CD4-positive, alpha-beta T cell (primary cell): ENCODE measurements around the gene SNCG. TPM values are rescaled to one million over a fixed set of nuclear protein-coding genes. Genes with fewer than 3 reads are reported as not detected.

Source experiments
- ATAC-seq: fragments of 200-7000 bp; cut with Tn5 transposase; one replicate; pipeline ENCODE4 v1.10.0; 2022; ENCODE audit warnings: mild to moderate bottlenecking; ENCODE audit not compliant: poor library complexity
- CTCF ChIA-PET: fragments of 350-600 bp; sonication (Branson Sonifier 250); formaldehyde crosslinking; loops from one replicate; lab custom pipeline; 2021; ENCODE audit warnings: antibody characterized with exemption, inconsistent platforms; lab: Charles Lee
- POLR2A ChIA-PET: fragments of 350-600 bp; sonication (Branson Sonifier 250); formaldehyde crosslinking; loops from one replicate; lab custom pipeline; 2021; ENCODE audit warnings: antibody characterized with exemption, inconsistent platforms; lab: Charles Lee
- DNase-seq, 14 experiments: peaks; one replicate each; pipeline ENCODE4 v3.0.0-alpha.2; 2013 to 2020; ENCODE audit warnings: mixed read lengths in 2 of 14
- H3K27ac ChIP-seq, 2 donors: one replicate each; pipeline versions ENCODE4 v1.5.1 to v1.7.0; 2013; ENCODE audit warnings: low read length in 2 of 2, low read depth in 1 of 2, mild to moderate bottlenecking in 1 of 2
- H3K27me3 ChIP-seq, 2 experiments: 1 replicate in 1 of 2; 2 replicates in 1 of 2; pipeline versions ENCODE4 v1.6.1 to v1.7.0; 2013; ENCODE audit warnings: low read length in 2 of 2, control low read depth in 1 of 2, mild to moderate bottlenecking in 1 of 2, moderate library complexity in 1 of 2; ENCODE audit not compliant: insufficient read depth in 2 of 2, control insufficient read depth in 1 of 2
- H3K36me3 ChIP-seq: one replicate; pipeline ENCODE4 v1.6.1; 2013; ENCODE audit warnings: low read length, control low read depth; ENCODE audit not compliant: insufficient read depth
- H3K4me1 ChIP-seq: one replicate; pipeline ENCODE4 v1.6.1; 2013; ENCODE audit warnings: low read length, control low read depth; ENCODE audit not compliant: insufficient read depth
- H3K4me3 ChIP-seq: one replicate; pipeline ENCODE4 v1.5.1; 2013; ENCODE audit warnings: mild to moderate bottlenecking, low read length, moderate library complexity
- H3K9me3 ChIP-seq, 2 experiments: 1 replicate in 1 of 2; 2 replicates in 1 of 2; pipeline versions ENCODE4 v1.6.1 to v1.7.0; 2013; ENCODE audit warnings: low read length in 2 of 2, mild to moderate bottlenecking in 2 of 2, control low read depth in 1 of 2, moderate library complexity in 1 of 2; ENCODE audit not compliant: control insufficient read depth in 1 of 2, insufficient read depth in 1 of 2
- H3K27ac Mint-ChIP-seq: one replicate; pipeline ENCODE4 v1.8.0; 2020; ENCODE audit warnings: mixed read lengths
- H3K27me3 Mint-ChIP-seq: one replicate; pipeline ENCODE4 v1.8.0; 2021; ENCODE audit warnings: mixed read lengths
- H3K36me3 Mint-ChIP-seq: one replicate; pipeline ENCODE4 v1.8.0; 2021; ENCODE audit warnings: low read depth, mixed read lengths
- H3K4me1 Mint-ChIP-seq: one replicate; pipeline ENCODE4 v1.8.0; 2021; ENCODE audit warnings: low read depth, mixed read lengths
- H3K4me3 Mint-ChIP-seq: one replicate; pipeline ENCODE4 v1.8.0; 2020; ENCODE audit warnings: mild to moderate bottlenecking, mixed read lengths
- H3K9me3 Mint-ChIP-seq: one replicate; pipeline ENCODE4 v1.8.0; 2020; ENCODE audit warnings: mixed read lengths
- CTCF ChIP-seq: fragments of 200-600 bp; IDR thresholded peaks from one replicate; pipeline ENCODE4 v1.8.0; 2022; ENCODE audit warnings: antibody characterized with exemption, mild to moderate bottlenecking
- intact Hi-C, 2 experiments: fragments of 100-400 bp; cut with DNase I in 1 of 2; cut with micrococcal nuclease in 1 of 2; formaldehyde crosslinking; loops; one replicate each; pipeline versions ENCODE4 v1.15.1 to v1.9.0; 2023 to 2025; cut with DNase I, micrococcal nuclease
- total RNA-seq, 174 experiments: library from RNA in 2 of 174; stranded (reverse) in 2 of 174; gene quantifications; one replicate each; pipeline ENCODE4 v1.2.3 and lab custom pipeline; 2021 to 2026

Gene SNCG
- total RNA-seq, 2 experiments from 2014 or later, result not detected

GRCh38 chr10:86964847-86965190 is 6.4 kb downstream of the SNCG start:
- ChIA-PET CTCF (no interaction called here), POLR2A (no interaction called here)
- Mint-ChIP-seq H3K9me3 (no peaks in the 10 kb centered on the region), H3K4me1 (peaks cover 26% of the 10 kb centered on the region), H3K36me3 (no peaks in the 10 kb centered on the region), H3K4me3 (no peak overlapping the region), H3K27me3 (peaks cover 3% of the 10 kb centered on the region), H3K27ac (no peak overlapping the region)
- TF ChIP-seq CTCF, result no peak
- H3K4me1 ChIP-seq, result peaks cover 60% of the 10 kb centered on the region
- DNase-seq (no peak), ATAC-seq (no peak)
- no peak overlapping the region for H3K4me3 ChIP-seq
- no peaks in the 10 kb centered on the region for H3K9me3 ChIP-seq
- no peaks in the 10 kb centered on the region for H3K27me3 ChIP-seq
- H3K27ac ChIP-seq, result no peak overlapping the region
- no peaks in the 10 kb centered on the region for H3K36me3 ChIP-seq
- intact Hi-C loops, result loop anchor here (10.0 kb wide), 2 partner anchors 280 to 560 kb away; no protein-coding TSS in a partner anchor

GRCh38 chr10:86965986-86966654 is 7.7 kb downstream of the SNCG start:
- Mint-ChIP-seq H3K27ac (peak overlapping the region; percentile 59), H3K4me3 (peak overlapping the region; percentile 69), H3K36me3 (no peaks in the 10 kb centered on the region), H3K27me3 (no peaks in the 10 kb centered on the region), H3K9me3 (no peaks in the 10 kb centered on the region), H3K4me1 (peaks cover 34% of the 10 kb centered on the region)
- H3K27ac ChIP-seq, result no peak overlapping the region
- H3K9me3 ChIP-seq, result no peaks in the 10 kb centered on the region
- peak; percentile 9 for ATAC-seq
- H3K27me3 ChIP-seq, result no peaks in the 10 kb centered on the region
- ChIA-PET POLR2A (interaction anchor here (0.8 to 1.6 kb wide), 7 partner anchors 9 to 566 kb away, joined by 3 to 6 read pairs (median 3); partner anchors contain the start of genes GLUD1, MMRN2 and SHLD2), CTCF (interaction anchor here (0.7 to 1.7 kb wide), 9 partner anchors 9 to 658 kb away, joined by 3 to 16 read pairs (median 3); no protein-coding TSS in a partner anchor)
- TF ChIP-seq CTCF, result no peak
- H3K4me3 ChIP-seq, result peak overlapping the region; percentile 31
- no peaks in the 10 kb centered on the region for H3K36me3 ChIP-seq
- intact Hi-C loops, result loop anchor here (1.0 to 10.0 kb wide), 3 partner anchors 27 to 561 kb away; no protein-coding TSS in a partner anchor
- peak in 1 of 14 experiments; percentile 24 for DNase-seq
- H3K4me1 ChIP-seq, result peaks cover 63% of the 10 kb centered on the region

- Mint-ChIP-seq H3K27me3 (no peaks in the 10 kb centered on the region), H3K36me3 (no peaks in the 10 kb centered on the region), H3K27ac (peak overlapping the region; percentile 42), H3K4me1 (peaks cover 42% of the 10 kb centered on the region), H3K9me3 (no peaks in the 10 kb centered on the region), H3K4me3 (no peak overlapping the region)
- no peaks in the 10 kb centered on the region for H3K9me3 ChIP-seq
- H3K27ac ChIP-seq, result no peak overlapping the region
- H3K4me3 ChIP-seq, result no peak overlapping the region
- H3K27me3 ChIP-seq, result no peaks in the 10 kb centered on the region
- peaks cover 67% of the 10 kb centered on the region for H3K4me1 ChIP-seq
- CTCF ChIA-PET, result no interaction called here
- intact Hi-C loops, result loop anchor here (10.0 kb wide), 2 partner anchors 283 to 563 kb away; no protein-coding TSS in a partner anchor
- POLR2A ChIA-PET, result interaction anchor here (1.1 to 1.7 kb wide), 3 partner anchors 28 to 567 kb away, joined by 3 to 6 read pairs (median 3); partner anchors contain the start of gene GLUD1
- TF ChIP-seq CTCF, result no peak
- DNase-seq, result peak in 1 of 14 experiments; percentile 30
- H3K36me3 ChIP-seq, result no peaks in the 10 kb centered on the region
- no peak for ATAC-seq
Measured at GRCh38 chr10:86967481-86967941, 9.1 kb downstream of the SNCG start.
